ENCODE measurements around the gene BCL2L14. TPM values are rescaled to one million over a fixed set of nuclear protein-coding genes. Genes with fewer than 3 reads are reported as not detected.

Gene BCL2L14
- total RNA-seq, 1 experiment from 2014 or later = 0.30 TPM

- DNase-seq (ENCODE audit: low read depth, low spot score) (no peak), ATAC-seq (no peak)
- Histone ChIP-seq H3K4me2 (ENCODE audit: low read length) (no peak overlapping the region), H2AFZ (ENCODE audit: low read depth, low read length, poor library complexity, severe bottlenecking) (no peak overlapping the region), H3K27ac (ENCODE audit: low read depth, low read length) (no peak overlapping the region), H3K79me2 (ENCODE audit: insufficient read depth, low read length) (no peaks in the 10 kb centered on the region), H3K9me3 (ENCODE audit: control insufficient read depth in 1 of 2, insufficient read depth in 1 of 2, low read depth in 1 of 2, low read length in 2 of 2) (no peaks in the 10 kb centered on the region), H3K36me3 (ENCODE audit: control insufficient read depth in 1 of 2, insufficient read depth in 2 of 2, low read length in 2 of 2) (no peaks in the 10 kb centered on the region), H3K27me3 (ENCODE audit: insufficient read depth, low read length) (no peaks in the 10 kb centered on the region), H3K9ac (ENCODE audit: low read length) (no peak overlapping the region), H3K9me2 (ENCODE audit: insufficient read depth) (no peaks in the 10 kb centered on the region), H3K4me1 (ENCODE audit: control insufficient read depth in 1 of 2, insufficient read depth in 2 of 2, low read length in 2 of 2) (peaks cover 0 to 5% of the 10 kb centered on the region in 2 experiments; a peak in 1 of 4 replicates), H4K20me1 (ENCODE audit: insufficient read depth) (no peaks in the 10 kb centered on the region), H3K4me3 (replicated peaks in 1 of 2; ENCODE audit: low read depth in 1 of 2, low read length in 2 of 2) (no peak overlapping the region)
- BruUV-seq (replicated peaks) = no TSS peak
- ChIA-PET RAD21 (ENCODE audit: low non-redundant PET in 1 of 2, low total read pairs in 2 of 2, uncharacterized antibody in 2 of 2, unreplicated experiment in 2 of 2) (no interaction called here), POLR2A (no interaction called here), CTCF (no interaction called here)
- intact Hi-C loops (cut with micrococcal nuclease) = no loop called here
- TF ChIP-seq ZBTB33 (IDR thresholded peaks at IDR 0.05; ENCODE audit: extremely low read depth, insufficient replicate concordance, low read length) = no peak
- TF ChIP-seq ZNF274 (IDR thresholded peaks at IDR 0.05; ENCODE audit: low read depth, low read length) = no peak
- TF ChIP-seq EZH2 (IDR thresholded peaks at IDR 0.05) = no peak
Measured at GRCh38 chr12:12079291-12079690, 8.6 kb downstream of the BCL2L14 start.

GRCh38 chr12:12081836-12082497 is 11.2 kb downstream of the BCL2L14 start:
- H3K4me2 ChIP-seq (ENCODE audit: low read length) = no peak overlapping the region
- no peak overlapping the region for H3K9ac ChIP-seq (ENCODE audit: low read length)
- no peak for TF ChIP-seq SIN3A (IDR thresholded peaks at IDR 0.05; ENCODE audit: low read depth)
- no peak for TF ChIP-seq ATF3 (IDR thresholded peaks at IDR 0.05)
- TF ChIP-seq ZBTB33 (IDR thresholded peaks at IDR 0.05; ENCODE audit: extremely low read depth, insufficient replicate concordance, low read length) = no peak
- TF ChIP-seq RAD21 (IDR thresholded peaks at IDR 0.05; ENCODE audit: low read depth) = peak; percentile 83
- TF ChIP-seq CTCF (IDR thresholded peaks at IDR 0.05 in 2 of 3, conservative IDR thresholded peaks at IDR 0.05 in 1 of 3; ENCODE audit: borderline replicate concordance in 1 of 3, insufficient read depth in 1 of 3, low read depth in 2 of 3, low read length in 2 of 3) = peak; percentile 21 to 76 (median 42); a peak in 5 of 6 replicates
- no peak for TF ChIP-seq EZH2 (IDR thresholded peaks at IDR 0.05)
- DNase-seq (ENCODE audit: low read depth, low spot score) (peak; percentile 29), ATAC-seq (peak; percentile 93)
- H2AFZ ChIP-seq (ENCODE audit: low read depth, low read length, poor library complexity, severe bottlenecking) = peak overlapping the region; percentile 63
- BruUV-seq (replicated peaks) = no TSS peak
- H3K4me1 ChIP-seq (ENCODE audit: control insufficient read depth in 1 of 2, insufficient read depth in 2 of 2, low read length in 2 of 2) = peaks cover 0 to 5% of the 10 kb centered on the region in 2 experiments; a peak in 1 of 4 replicates
- no peak overlapping the region for H3K27ac ChIP-seq (ENCODE audit: low read depth, low read length)
- ChIA-PET POLR2A (no interaction called here), CTCF (interaction anchor here (0.7 to 2.4 kb wide), 9 partner anchors 13 to 961 kb away, joined by 3 to 22 read pairs (median 5); partner anchors contain the start of gene BORCS5), RAD21 (ENCODE audit: low non-redundant PET in 1 of 2, low total read pairs in 2 of 2, uncharacterized antibody in 2 of 2, unreplicated experiment in 2 of 2) (interaction anchor here (1.1 to 1.3 kb wide), 2 partner anchors 246 kb away, joined by 3 to 5 read pairs; no protein-coding TSS in a partner anchor)
- H3K27me3 ChIP-seq (ENCODE audit: insufficient read depth, low read length) = no peaks in the 10 kb centered on the region
- intact Hi-C loops (cut with micrococcal nuclease) = loop anchor here (1.0 to 5.0 kb wide), 2 partner anchors 252 to 620 kb away; no protein-coding TSS in a partner anchor
- H3K36me3 ChIP-seq (ENCODE audit: control insufficient read depth in 1 of 2, insufficient read depth in 2 of 2, low read length in 2 of 2) = no peaks in the 10 kb centered on the region
- no peaks in the 10 kb centered on the region for H4K20me1 ChIP-seq (ENCODE audit: insufficient read depth)
- H3K4me3 ChIP-seq (replicated peaks in 1 of 2; ENCODE audit: low read depth in 1 of 2, low read length in 2 of 2) = no peak overlapping the region
- no peaks in the 10 kb centered on the region for H3K9me2 ChIP-seq (ENCODE audit: insufficient read depth)
- no peaks in the 10 kb centered on the region for H3K9me3 ChIP-seq (ENCODE audit: control insufficient read depth in 1 of 2, insufficient read depth in 1 of 2, low read depth in 1 of 2, low read length in 2 of 2)
- H3K79me2 ChIP-seq (ENCODE audit: insufficient read depth, low read length) = no peaks in the 10 kb centered on the region

All from HCT116 (cell line).